CD4-positive, alpha-beta memory T cell (primary cell): ENCODE results near the gene VPS36. TPM values are rescaled to one million over a fixed set of nuclear protein-coding genes. Genes with fewer than 3 reads are reported as not detected.

Experiments
- CTCF ChIA-PET: fragments of 350-600 bp; sonication (Branson Sonifier 250); formaldehyde crosslinking; loops from one replicate; lab custom pipeline; 2021; ENCODE audit warnings: inconsistent platforms; ENCODE audit not compliant: partially characterized antibody; lab: Charles Lee
- POLR2A ChIA-PET: fragments of 350-600 bp; sonication (Branson Sonifier 250); formaldehyde crosslinking; loops from one replicate; lab custom pipeline; 2021; ENCODE audit not compliant: partially characterized antibody; lab: Charles Lee
- DNase-seq, 5 donors: peaks; one replicate each; pipeline versions ENCODE4 v3.0.0 to v3.0.0-alpha.2; 2020 to 2022; ENCODE audit warnings: mixed read lengths in 1 of 5
- H3K27ac ChIP-seq: one replicate; pipeline ENCODE4 v1.7.0; 2013; ENCODE audit warnings: low read depth, low read length
- H3K27me3 ChIP-seq: 2 replicates; pipeline ENCODE4 v1.7.0; 2013; ENCODE audit warnings: mild to moderate bottlenecking, low read length, moderate library complexity; ENCODE audit not compliant: insufficient read depth
- H3K36me3 ChIP-seq: 2 replicates; pipeline ENCODE4 v1.7.0; 2013; ENCODE audit warnings: mild to moderate bottlenecking, low read length, moderate library complexity; ENCODE audit not compliant: insufficient read depth
- H3K4me1 ChIP-seq: 2 replicates; pipeline ENCODE4 v1.7.0; 2013; ENCODE audit warnings: mild to moderate bottlenecking, low read length, moderate library complexity; ENCODE audit not compliant: insufficient read depth
- H3K4me3 ChIP-seq, 2 donors: one replicate each; pipeline ENCODE4 v1.7.0; 2013; ENCODE audit warnings: low read length in 2 of 2, mild to moderate bottlenecking in 1 of 2
- H3K9me3 ChIP-seq, 2 donors: one replicate each; pipeline ENCODE4 v1.7.0; 2013; ENCODE audit warnings: low read length in 2 of 2, control low read depth in 1 of 2; ENCODE audit not compliant: control insufficient read depth in 1 of 2
- H3K27ac Mint-ChIP-seq, 7 donors: one replicate each; pipeline ENCODE4 v1.8.0; 2020 to 2021; ENCODE audit warnings: mixed read lengths in 7 of 7, mild to moderate bottlenecking in 6 of 7, inconsistent platforms in 3 of 7, moderate library complexity in 3 of 7
- H3K27me3 Mint-ChIP-seq, 2 donors: one replicate each; pipeline ENCODE4 v1.8.0; 2020 to 2021; ENCODE audit warnings: mixed read lengths in 2 of 2
- H3K36me3 Mint-ChIP-seq, 2 donors: one replicate each; pipeline ENCODE4 v1.8.0; 2020 to 2021; ENCODE audit warnings: mixed read lengths in 2 of 2, inconsistent platforms in 1 of 2, mild to moderate bottlenecking in 1 of 2
- H3K4me1 Mint-ChIP-seq, 4 donors: one replicate each; pipeline ENCODE4 v1.8.0; 2020 to 2021; ENCODE audit warnings: mixed read lengths in 4 of 4, mild to moderate bottlenecking in 1 of 4
- H3K4me3 Mint-ChIP-seq, 8 donors: one replicate each; pipeline ENCODE4 v1.8.0; 2020 to 2021; ENCODE audit warnings: mixed read lengths in 8 of 8, mild to moderate bottlenecking in 7 of 8, moderate library complexity in 6 of 8, inconsistent platforms in 3 of 8
- H3K9me3 Mint-ChIP-seq, 8 donors: one replicate each; pipeline ENCODE4 v1.8.0; 2020 to 2021; ENCODE audit warnings: mixed read lengths in 8 of 8, mild to moderate bottlenecking in 5 of 8, inconsistent platforms in 3 of 8, moderate library complexity in 1 of 8
- intact Hi-C: fragments of 100-400 bp; cut with micrococcal nuclease; formaldehyde crosslinking; loops from one replicate; pipeline ENCODE4 v1.15.1; 2023
- polyA plus RNA-seq, 2 donors: library from polyadenylated mRNA; unstranded; fragments of 300-500 nt; fragmentation: Illumina TruSeq; gene quantifications; one replicate each; pipeline ENCODE4 v1.2.3, GENCODE V29; 2021
- total RNA-seq, 2 experiments: library from RNA; stranded (reverse); gene quantifications; one replicate each; pipeline ENCODE4 v1.2.3, GENCODE V29; 2021

VPS36 gene
- total and polyA plus RNA-seq, 4 experiments from 2014 or later, result 44.1 to 64.5 (median 52.9) TPM

GRCh38 chr13:52454459-52454819 is 4.0 kb upstream of the VPS36 start:
- Histone ChIP-seq H3K27ac (peak overlapping the region; percentile 74), H3K4me3 (peak overlapping the region; percentile 81 to 82), H3K36me3 (no peaks in the 10 kb centered on the region), H3K4me1 (peaks cover 35% of the 10 kb centered on the region), H3K27me3 (no peaks in the 10 kb centered on the region), H3K9me3 (no peaks in the 10 kb centered on the region)
- H3K4me3 Mint-ChIP-seq, result peak overlapping the region; percentile 93 to 100 (median 97)
- intact Hi-C loops, result loop anchor here (2.0 to 5.0 kb wide), 3 partner anchors 327 to 870 kb away; partner anchors contain the start of genes NEK5 and WDFY2
- peaks cover 4 to 15% of the 10 kb centered on the region in 2 donors for H3K36me3 Mint-ChIP-seq
- H3K27ac Mint-ChIP-seq, result peak overlapping the region; percentile 95 to 100 (median 99)
- CTCF ChIA-PET, result no interaction called here
- POLR2A ChIA-PET, result no interaction called here
- no peaks in the 10 kb centered on the region for H3K27me3 Mint-ChIP-seq
- H3K4me1 Mint-ChIP-seq, result peaks cover 22 to 42% (median 33%) of the 10 kb centered on the region in 4 donors
- DNase-seq, result peak in 2 of 5 donors; percentile 23 to 58
- H3K9me3 Mint-ChIP-seq, result no peaks in the 10 kb centered on the region

- no peaks in the 10 kb centered on the region for H3K27me3 Mint-ChIP-seq
- Histone ChIP-seq H3K27ac (no peak overlapping the region), H3K9me3 (no peaks in the 10 kb centered on the region), H3K4me1 (peaks cover 48% of the 10 kb centered on the region), H3K36me3 (no peaks in the 10 kb centered on the region), H3K27me3 (no peaks in the 10 kb centered on the region), H3K4me3 (no peak overlapping the region)
- no peak for DNase-seq
- ChIA-PET CTCF (interaction anchor here (3.3 kb wide), 1 partner anchor 20 kb away, joined by 16 read pairs; no protein-coding TSS in a partner anchor), POLR2A (no interaction called here)
- peaks cover 27 to 62% (median 42%) of the 10 kb centered on the region in 4 donors for H3K4me1 Mint-ChIP-seq
- peaks cover 0 to 13% of the 10 kb centered on the region in 2 donors for H3K36me3 Mint-ChIP-seq
- H3K9me3 Mint-ChIP-seq, result no peaks in the 10 kb centered on the region
- H3K4me3 Mint-ChIP-seq, result peak overlapping the region in 1 of 8 donors; percentile 31
- H3K27ac Mint-ChIP-seq, result peak overlapping the region in 3 of 7 donors; percentile 36 to 99 (median 47)
- intact Hi-C loops, result loop anchor here (5.0 kb wide), 2 partner anchors 325 to 625 kb away; partner anchors contain the start of gene NEK5
Measured at GRCh38 chr13:52452470-52452869, 2.0 kb upstream of the VPS36 start.

GRCh38 chr13:52451135-52451804 is 836 bp upstream of the VPS36 start:
- peaks cover 42% of the 10 kb centered on the region for H3K4me1 ChIP-seq
- no peak for DNase-seq
- H3K27ac Mint-ChIP-seq, result peak overlapping the region in 6 of 7 donors; percentile 81 to 92 (median 87)
- ChIA-PET CTCF (interaction anchor here (0.7 to 3.3 kb wide), 30 partner anchors 8 to 998 kb away, joined by 3 to 17 read pairs (median 4); partner anchors contain the start of genes INTS6, NEK3 and SUGT1), POLR2A (interaction anchor here (0.7 to 3.8 kb wide), 10 partner anchors 9 to 998 kb away, joined by 3 to 25 read pairs (median 6); partner anchors contain the start of genes INTS6 and SUGT1)
- no peaks in the 10 kb centered on the region for H3K36me3 ChIP-seq
- peaks cover 25 to 63% (median 40%) of the 10 kb centered on the region in 4 donors for H3K4me1 Mint-ChIP-seq
- H3K27ac ChIP-seq, result no peak overlapping the region
- H3K9me3 ChIP-seq, result no peaks in the 10 kb centered on the region
- no peaks in the 10 kb centered on the region for H3K27me3 Mint-ChIP-seq
- H3K4me3 ChIP-seq, result no peak overlapping the region
- H3K36me3 Mint-ChIP-seq, result peaks cover 0 to 14% of the 10 kb centered on the region in 2 donors
- intact Hi-C loops, result loop anchor here (5.0 kb wide), 2 partner anchors 324 to 624 kb away; partner anchors contain the start of gene NEK5
- peak overlapping the region; percentile 70 to 89 (median 84) for H3K4me3 Mint-ChIP-seq
- H3K27me3 ChIP-seq, result no peaks in the 10 kb centered on the region
- no peaks in the 10 kb centered on the region for H3K9me3 Mint-ChIP-seq

GRCh38 chr13:52450793-52451116 is 321 bp upstream of the VPS36 start:
- H3K27me3 Mint-ChIP-seq, result no peaks in the 10 kb centered on the region
- Histone ChIP-seq H3K9me3 (no peaks in the 10 kb centered on the region), H3K36me3 (no peaks in the 10 kb centered on the region), H3K27me3 (no peaks in the 10 kb centered on the region), H3K27ac (no peak overlapping the region), H3K4me1 (peaks cover 38% of the 10 kb centered on the region), H3K4me3 (no peak overlapping the region)
- peaks cover 22 to 58% (median 36%) of the 10 kb centered on the region in 4 donors for H3K4me1 Mint-ChIP-seq
- ChIA-PET POLR2A (interaction anchor here (0.7 to 3.8 kb wide), 11 partner anchors 9 to 997 kb away, joined by 3 to 25 read pairs (median 5); partner anchors contain the start of genes INTS6, NEK3 and SUGT1), CTCF (interaction anchor here (0.7 to 3.3 kb wide), 31 partner anchors 9 to 998 kb away, joined by 3 to 17 read pairs (median 4); partner anchors contain the start of genes INTS6, NEK3 and SUGT1)
- peak overlapping the region; percentile 70 to 89 (median 84) for H3K4me3 Mint-ChIP-seq
- H3K36me3 Mint-ChIP-seq, result peaks cover 0 to 17% of the 10 kb centered on the region in 2 donors
- intact Hi-C loops, result loop anchor here (1.0 to 5.0 kb wide), 8 partner anchors 51 to 623 kb away; partner anchors contain the start of genes NEK5 and SUGT1
- H3K9me3 Mint-ChIP-seq, result no peaks in the 10 kb centered on the region
- H3K27ac Mint-ChIP-seq, result peak overlapping the region; percentile 57 to 92 (median 84)
- DNase-seq, result no peak

GRCh38 chr13:52449331-52450011 is 963 bp downstream of the VPS36 start:
- Mint-ChIP-seq H3K4me1 (peaks cover 20 to 48% (median 31%) of the 10 kb centered on the region in 4 donors), H3K9me3 (no peaks in the 10 kb centered on the region), H3K27ac (peak overlapping the region; percentile 84 to 95 (median 92)), H3K4me3 (peak overlapping the region; percentile 90 to 98 (median 94)), H3K27me3 (no peaks in the 10 kb centered on the region), H3K36me3 (peaks cover 0 to 10% of the 10 kb centered on the region in 2 donors)
- POLR2A ChIA-PET, result interaction anchor here (0.7 to 3.8 kb wide), 9 partner anchors 9 to 290 kb away, joined by 3 to 25 read pairs (median 5); partner anchors contain the start of genes NEK3 and SUGT1
- Histone ChIP-seq H3K4me3 (peak overlapping the region; percentile 53 to 95), H3K9me3 (no peaks in the 10 kb centered on the region), H3K27me3 (no peaks in the 10 kb centered on the region), H3K36me3 (no peaks in the 10 kb centered on the region), H3K27ac (peak overlapping the region; percentile 82), H3K4me1 (peaks cover 36% of the 10 kb centered on the region)
- CTCF ChIA-PET, result interaction anchor here (0.8 to 3.3 kb wide), 14 partner anchors 8 to 996 kb away, joined by 3 to 17 read pairs (median 7); partner anchors contain the start of genes INTS6 and SUGT1
- DNase-seq, result no peak
- intact Hi-C loops, result loop anchor here (1.0 to 5.0 kb wide), 8 partner anchors 50 to 622 kb away; partner anchors contain the start of genes NEK5 and SUGT1

GRCh38 chr13:52447815-52448552 is 2.5 kb downstream of the VPS36 start:
- H3K9me3 Mint-ChIP-seq, result no peaks in the 10 kb centered on the region
- no peaks in the 10 kb centered on the region for H3K36me3 ChIP-seq
- H3K27me3 ChIP-seq, result no peaks in the 10 kb centered on the region
- peaks cover 27% of the 10 kb centered on the region for H3K4me1 ChIP-seq
- H3K9me3 ChIP-seq, result no peaks in the 10 kb centered on the region
- DNase-seq, result no peak
- no peak overlapping the region for H3K27ac ChIP-seq
- intact Hi-C loops, result no loop called here
- H3K27me3 Mint-ChIP-seq, result no peaks in the 10 kb centered on the region
- ChIA-PET CTCF (no interaction called here), POLR2A (interaction anchor here (0.6 to 3.8 kb wide), 3 partner anchors 12 to 204 kb away, joined by 3 to 25 read pairs (median 3); partner anchors contain the start of gene SUGT1)
- peaks cover 15 to 40% (median 26%) of the 10 kb centered on the region in 4 donors for H3K4me1 Mint-ChIP-seq
- peak overlapping the region in 6 of 8 donors; percentile 21 to 84 (median 40) for H3K4me3 Mint-ChIP-seq
- peak overlapping the region in 4 of 7 donors; percentile 10 to 84 (median 36) for H3K27ac Mint-ChIP-seq
- H3K4me3 ChIP-seq, result no peak overlapping the region
- peaks cover 0 to 10% of the 10 kb centered on the region in 2 donors for H3K36me3 Mint-ChIP-seq
